Measurements from ENCODE around the gene CTDSP2.
"Not testable (repeated sequence)": the region's sequence is repeated elsewhere in the genome, so short reads cannot be mapped to it uniquely, and the experiment has no call there.

Gene CTDSP2

DNA sequence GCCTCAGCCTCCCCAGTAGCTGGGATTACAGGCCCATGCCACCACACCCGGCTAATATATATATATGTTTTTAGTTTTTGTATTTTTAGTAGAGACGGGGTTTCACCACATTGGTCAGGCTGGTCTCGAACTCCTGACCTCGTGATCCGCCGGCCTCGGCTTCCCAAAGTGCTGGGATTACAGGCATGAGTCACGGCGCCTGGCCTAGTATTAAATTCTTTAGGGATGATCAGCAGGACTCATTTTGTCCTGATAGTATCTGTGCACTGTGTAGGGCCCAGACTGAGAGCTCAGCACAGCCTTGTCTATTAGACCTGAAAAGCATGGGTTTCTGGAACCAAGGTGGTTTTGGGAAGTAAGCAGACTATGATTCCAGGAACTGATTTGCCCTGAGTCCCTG is 34.5 kb upstream of the CTDSP2 start:
- not testable (repeated sequence) for DNase-seq

DNA sequence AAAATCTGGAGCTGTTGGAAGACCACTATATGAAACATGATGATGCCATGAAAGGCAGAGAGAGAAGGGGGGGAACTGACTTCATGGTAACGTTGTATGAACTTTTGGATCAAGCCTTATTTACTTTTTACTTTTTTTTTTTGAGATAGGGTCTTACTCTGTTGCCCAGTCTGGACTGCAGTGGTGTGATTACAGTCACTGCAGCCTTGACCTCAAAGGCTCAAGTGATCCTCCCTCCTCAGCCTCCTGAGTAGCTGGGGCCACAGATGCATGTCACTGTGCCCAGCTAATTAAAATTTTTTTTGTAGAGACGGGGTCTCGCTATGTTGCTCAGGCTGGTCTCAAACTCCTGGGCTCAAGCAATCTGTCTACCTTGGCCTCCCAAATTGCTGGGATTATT is 31.3 kb upstream of the CTDSP2 start:
- DNase-seq, result no peak

DNA sequence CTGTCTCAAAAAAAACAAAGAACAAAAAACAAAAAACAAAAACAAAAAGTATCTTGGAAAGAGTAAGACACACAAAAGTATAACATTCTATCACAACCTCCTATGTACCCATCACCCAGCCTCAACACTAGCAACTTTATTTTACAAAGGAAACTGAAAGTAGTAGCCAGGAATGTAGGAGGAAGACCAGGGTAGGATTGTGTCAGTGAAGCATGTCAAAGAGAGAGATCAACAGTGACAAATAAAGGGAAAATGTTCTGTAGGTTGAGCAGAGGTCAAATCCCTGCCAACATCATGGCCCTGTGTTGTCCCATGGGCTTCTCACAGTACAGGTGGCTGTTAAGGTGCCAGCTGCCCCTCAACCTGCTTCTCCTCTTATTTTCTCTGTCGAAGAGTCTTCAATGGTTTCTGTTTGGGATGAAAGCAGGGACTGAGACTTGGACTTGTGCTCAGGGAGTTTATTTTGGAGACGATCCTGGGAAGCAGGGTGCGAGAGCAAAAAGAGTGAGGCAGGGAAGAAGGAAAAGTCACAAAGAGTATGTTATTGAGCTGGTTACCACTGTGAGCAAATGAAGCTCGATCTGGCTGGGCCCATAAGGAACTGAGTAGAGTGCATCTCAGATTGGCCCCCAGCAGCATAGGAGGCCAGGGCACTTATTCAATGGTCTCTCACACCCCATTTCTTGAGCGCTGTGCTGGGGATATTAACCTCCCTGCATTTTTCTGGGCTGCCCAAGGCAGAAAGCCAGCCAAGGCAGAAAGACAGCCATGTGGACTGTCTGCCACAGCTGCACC is 29.4 kb upstream of the CTDSP2 start:
- DNase-seq, result no peak

DNA sequence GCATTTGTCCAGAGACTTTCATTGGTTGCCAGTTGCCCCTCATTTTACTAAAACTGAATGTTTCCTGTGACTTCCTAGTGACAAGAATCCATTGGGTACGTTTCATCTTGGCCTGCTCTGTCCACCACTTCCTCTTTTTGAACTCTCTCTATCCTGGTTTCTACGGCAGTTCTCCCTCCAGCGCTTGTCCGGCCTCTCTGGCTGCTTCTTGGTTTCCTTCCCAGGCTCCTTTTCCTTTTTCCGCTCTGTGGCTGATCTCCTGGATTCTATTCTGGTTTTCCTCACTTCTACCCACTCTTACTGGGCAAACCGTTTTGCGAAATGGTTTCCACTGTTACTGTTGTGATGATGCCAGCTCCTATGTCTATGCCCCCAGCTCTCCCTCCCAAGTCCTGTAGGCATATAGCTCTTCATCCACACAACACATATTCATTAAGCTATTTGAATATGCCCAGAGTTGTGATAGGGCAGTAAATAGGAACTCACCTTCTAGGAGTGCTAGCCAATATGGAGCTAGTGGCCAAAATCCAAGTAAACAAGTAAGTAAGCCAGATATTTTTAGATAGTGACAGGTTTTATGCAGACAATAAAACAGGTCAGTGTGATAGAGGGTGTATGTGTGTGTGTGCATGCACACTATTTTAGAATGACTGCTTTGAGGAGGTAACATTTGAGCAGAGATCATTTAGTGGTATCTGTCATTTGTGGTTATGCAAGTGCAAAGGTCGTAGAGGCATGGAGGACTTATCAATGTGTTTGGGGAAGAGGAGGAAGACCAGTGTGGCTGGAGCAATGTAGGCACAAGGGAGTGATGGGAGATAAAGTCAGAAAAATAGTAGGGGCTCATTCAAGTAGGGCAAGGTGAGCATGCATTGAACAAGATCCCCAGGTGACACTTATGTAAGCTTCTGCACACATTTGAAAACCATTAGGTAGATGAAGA is 27.9 kb upstream of the CTDSP2 start:
- DNase-seq, result no peak

DNA sequence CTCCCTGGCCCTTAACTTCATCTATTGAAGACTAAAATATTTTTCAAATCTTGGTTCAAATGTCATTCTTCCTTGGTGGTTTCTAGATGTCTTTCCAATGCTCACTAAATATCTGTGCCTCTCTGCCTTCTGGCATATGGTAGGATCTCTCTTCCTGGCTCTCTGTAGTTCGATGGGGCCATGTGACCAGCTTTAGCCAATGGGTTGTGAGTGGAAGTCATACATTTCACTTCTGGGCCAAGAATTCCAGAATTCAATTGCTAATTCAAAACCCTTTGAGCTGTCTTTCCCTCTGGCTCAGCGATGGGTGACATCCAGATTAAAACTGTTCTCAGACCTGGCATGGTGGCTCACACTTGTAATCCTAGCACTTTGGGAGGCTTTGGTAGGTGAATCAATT is 25.8 kb upstream of the CTDSP2 start:
- no peak for DNase-seq

DNA sequence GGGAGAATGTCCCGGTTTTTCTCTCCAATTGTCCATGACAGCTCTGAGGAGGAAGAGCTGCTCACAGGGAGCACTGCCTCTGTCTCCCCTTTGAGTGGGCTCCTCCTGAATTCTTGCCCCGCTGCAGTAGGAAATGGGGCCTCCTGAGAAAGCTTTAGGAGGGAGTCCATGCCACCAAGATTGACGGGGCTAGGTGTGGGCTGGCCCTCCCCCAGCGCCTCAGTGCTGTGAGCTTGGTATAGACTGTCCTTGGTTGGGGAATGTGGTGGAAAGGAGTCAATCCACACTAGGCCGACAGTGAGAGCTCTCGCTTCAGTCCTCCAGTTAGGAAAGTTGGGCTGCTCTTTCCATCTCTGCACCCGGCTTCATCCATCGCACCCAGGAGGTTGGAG is 23.4 kb upstream of the CTDSP2 start:
- no peak for DNase-seq

DNA sequence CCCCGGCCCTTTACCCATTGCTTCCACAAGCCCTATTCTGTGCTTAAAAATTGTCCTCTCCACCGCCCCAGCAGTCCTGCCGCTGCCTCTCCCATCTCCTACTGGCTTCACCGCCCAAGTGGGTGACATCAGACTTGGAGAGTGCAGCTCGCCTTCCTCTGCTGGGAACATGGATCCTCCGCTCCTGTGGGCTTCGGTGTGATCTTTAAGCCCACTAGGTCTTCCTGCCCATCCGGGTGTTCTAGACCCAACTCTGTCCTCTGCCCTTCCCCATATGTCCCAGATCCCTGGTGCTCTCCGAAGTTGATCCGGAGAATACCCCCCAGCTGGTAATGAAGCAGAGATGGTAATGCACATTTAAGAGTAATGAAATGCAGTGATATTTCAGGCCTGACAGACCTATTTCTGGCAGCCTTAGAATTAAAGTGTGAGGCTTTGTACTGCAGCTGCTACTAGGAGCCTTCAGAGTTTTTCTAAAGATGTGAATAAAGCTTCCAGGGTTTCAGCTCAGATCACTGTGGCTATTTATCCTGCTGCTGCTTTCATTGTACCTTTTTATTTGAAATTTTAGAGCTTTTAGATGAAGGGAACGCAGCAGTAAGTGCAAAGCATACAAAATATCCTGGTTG is 22.9 kb upstream of the CTDSP2 start:
- no peak for DNase-seq

DNA sequence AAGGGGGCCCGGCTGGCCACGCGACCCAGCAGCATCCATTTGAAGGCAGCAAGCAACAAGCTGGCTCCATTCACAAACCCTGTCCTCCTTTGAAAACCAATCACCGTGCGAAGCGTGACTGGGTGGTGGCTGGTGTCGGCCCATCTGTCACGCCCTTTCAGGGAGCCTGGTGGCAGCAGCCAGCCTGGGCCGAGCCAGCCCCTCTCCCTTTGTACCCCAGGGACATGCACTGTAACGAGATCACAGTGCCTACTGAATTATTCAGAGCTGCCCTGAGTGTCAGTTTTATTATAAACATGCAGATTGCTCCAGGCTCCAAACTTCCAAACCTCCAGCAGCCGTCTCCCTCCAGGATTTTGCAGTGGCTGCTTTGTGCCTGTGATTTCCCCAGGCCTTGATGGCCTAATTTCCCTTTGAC is 22.3 kb upstream of the CTDSP2 start:
- DNase-seq, result no peak

DNA sequence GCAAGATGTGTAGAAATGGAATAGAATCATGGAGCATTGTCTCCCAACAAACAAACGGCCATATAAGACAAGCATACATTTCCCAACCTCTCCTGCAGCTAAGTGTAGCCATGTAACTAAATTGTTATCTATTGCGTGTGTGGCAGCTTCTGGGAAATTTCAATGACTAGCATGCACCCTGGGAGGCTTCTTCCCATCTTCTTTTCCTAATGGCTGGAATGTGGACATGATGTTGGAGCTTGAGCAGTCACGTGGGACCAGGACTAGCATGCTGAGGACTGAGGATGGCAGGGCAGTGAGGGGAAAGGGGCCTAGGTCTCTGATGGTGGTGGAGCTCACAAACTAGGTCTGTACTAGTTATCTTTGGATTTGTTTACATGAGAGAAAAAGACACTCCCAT is 21.7 kb upstream of the CTDSP2 start:
- no peak for DNase-seq

DNA sequence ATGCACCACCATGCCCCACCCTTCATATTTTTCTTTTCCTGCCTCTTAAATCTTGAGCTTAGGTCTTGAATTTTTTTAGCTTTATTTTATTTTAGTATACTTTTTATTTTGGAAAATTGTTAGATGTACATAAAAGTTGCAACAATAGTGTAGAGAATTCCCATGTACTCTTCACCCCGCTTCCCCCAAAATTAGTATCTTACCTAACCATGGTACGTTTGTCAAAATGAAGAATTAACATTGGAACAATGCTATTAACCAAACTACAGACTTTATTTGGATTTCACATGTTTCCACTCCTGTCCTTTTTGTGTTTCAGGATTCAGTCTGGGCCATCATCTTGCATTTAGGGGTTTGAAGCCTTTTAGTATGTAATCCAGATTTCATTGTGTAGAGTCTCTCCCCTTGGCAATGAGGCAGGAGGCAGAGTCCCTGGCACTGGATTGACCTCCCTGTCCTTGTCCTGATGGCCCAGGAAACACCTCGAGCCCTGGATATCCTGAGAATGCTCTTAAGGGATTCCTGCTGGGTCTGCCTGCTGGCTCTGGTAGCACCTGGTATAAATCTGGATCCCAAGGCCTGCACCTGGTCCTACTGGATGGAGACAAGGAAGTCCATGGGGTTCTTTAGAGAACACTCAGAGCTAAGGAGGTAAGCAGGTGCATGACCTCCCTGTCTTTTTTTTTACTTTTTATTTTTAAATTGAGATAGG is 19.9 kb upstream of the CTDSP2 start:
- no peak for DNase-seq

DNA sequence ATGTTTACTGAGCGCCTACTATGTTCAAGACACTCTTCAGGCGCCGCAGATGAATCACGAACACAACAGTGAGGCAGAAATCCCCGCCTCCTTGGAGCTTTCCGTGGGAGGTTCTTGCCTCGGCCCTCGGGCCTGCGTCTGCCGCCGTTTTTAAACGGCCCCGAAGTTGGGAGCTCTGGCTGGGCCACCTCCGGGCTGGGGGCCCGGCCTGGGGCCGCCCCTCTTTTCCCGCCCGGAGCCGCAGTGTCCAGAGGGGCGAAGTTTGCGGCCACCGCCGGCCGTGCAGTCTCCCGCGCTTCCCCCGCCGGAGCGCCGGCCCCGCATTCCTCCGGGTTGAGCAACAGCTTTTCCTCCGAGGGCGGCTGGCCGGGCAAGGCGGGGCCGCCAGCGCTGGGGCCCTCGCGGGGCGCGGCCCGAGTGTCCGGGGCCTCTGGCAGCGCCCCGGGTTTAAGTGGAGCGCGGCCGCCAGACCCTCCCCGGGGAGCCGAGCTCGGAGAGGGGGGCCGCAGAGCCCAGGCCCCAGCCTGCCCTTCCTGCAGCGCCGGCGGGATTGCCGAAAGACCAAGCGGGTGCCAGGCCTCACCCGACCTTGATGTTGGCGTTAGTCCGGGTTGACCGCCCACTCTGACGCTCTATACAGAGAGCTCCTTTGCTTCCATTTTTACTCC is 18.7 kb upstream of the CTDSP2 start:
- DNase-seq, result peak; percentile 60

DNA sequence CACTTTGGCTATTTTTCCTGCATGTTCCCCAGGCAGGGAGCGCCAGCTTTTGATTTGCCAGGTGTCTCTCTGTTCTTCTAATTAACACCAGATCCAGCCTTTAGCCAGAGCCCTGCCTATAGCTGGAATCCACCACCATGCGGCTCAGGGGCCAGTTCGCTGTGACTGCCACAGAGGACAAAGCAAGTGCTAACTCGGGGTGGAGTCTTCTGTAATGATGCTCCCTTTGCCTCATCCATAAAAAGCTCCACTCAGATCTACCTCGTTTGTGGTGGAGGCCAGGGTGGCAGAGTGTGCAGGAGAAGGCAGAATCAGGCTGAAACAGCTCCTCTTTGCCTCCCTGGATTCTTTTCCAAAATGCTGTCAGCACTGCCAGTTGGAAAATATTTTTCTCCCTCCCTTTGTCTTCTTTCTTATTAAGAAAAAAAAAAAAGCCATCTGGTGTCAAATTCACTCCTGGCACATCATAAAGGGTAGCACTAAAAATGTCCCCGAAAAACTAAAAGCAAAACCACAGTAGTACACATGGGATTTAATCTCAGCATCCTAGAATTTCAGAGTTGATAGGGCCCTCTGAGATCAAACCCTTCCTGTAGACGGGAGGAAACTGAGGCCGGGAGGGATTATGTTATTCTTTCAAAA is 18.0 kb upstream of the CTDSP2 start:
- DNase-seq, result no peak

DNA sequence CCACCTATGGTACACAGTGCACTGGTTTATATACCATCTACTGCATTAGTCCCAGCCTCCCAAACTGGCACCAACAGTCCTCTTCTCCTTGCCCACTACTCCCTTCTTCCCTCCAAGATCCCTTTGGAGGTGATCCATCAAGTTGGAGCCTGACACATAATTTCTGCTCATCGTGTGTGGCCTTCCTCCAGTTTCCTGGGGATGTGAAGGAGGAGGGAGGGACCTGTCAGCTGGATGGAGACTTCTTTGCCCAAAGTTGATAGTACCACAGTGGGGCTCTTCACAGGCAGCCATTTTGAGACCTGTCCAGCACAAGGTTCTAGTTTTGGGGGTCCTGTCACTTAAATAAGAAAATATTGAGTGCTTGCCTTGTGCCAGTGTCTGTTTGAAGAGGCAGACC is 17.1 kb upstream of the CTDSP2 start:
- DNase-seq, result no peak

DNA sequence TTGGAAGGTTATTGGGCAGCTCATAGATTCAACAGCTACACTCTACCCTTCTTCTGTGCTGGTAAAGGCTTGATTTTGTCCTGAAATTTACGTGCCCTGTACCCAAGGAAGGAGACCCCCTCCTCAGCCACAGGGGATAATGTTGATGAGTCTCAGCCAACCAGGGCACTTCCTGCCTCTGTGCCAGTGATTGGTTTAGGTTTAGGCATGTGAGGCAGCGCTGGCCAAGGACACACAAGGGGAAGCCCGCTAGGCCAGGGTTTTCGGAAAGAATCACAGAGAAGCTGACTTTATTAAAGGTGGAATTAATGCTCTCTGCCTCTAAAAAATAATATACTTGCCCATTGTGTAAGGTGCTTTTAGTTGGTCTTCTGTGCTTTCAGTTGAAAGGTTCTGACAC is 15.4 kb upstream of the CTDSP2 start:
- DNase-seq, result no peak

DNA sequence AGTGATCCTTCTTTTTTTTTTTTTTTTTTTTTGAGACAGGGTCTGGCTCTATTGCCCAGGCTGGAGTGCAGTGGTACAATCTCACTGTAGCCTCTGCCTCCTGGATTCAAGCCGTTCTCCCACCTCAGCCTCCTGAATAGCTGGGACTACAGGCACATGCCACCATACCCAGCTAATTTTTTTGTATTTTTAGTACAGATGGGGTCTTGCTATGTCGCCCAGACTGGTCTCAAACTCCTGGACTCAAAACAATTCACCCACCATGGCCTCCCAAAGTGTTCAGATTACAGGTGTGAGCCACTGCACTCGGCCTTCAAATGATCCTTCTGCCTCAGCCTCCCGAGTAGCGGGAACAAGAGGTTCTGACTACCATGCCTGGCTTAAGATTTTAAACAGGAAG is 14.4 kb upstream of the CTDSP2 start:
- not testable (repeated sequence) for DNase-seq

DNA sequence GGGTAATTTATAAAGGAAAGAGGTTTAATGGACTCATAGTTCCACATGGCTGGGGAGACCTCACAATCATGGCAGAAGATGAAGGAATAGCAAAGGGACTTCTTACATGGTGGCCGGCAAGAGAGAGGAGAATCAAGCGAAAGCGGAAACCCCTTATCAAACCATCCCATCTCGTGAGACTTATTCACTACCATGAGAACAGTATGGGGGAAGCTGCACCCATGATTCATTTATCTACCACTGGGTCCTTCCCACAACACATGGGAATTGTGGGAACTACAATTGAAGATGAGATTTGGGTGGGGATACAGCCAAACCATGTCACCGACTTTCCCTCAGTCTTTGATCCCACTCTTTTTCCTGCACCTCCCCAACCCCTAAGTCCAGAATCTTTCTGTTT is 12.6 kb upstream of the CTDSP2 start:
- DNase-seq, result no peak

DNA sequence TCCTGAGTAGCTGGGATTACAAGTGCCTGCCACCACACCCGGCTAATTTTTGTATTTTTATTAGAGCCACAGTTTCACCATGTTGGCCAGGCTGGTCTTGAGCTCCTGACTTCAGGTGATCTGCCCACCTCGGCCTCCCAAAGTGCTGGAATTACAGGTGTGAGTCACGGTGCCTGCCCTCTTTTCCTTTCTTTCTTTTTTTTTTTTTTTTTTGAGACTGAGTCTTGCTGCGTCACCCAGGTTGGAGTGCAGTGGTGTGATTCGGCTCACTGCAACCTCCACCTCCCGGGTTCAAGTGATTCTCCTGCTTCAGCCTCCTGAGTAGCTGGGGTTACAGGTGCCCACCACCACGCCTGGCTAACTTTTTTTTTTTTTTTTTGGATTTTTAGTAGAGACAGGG is 11.6 kb upstream of the CTDSP2 start:
- DNase-seq, result not testable (repeated sequence)

DNA sequence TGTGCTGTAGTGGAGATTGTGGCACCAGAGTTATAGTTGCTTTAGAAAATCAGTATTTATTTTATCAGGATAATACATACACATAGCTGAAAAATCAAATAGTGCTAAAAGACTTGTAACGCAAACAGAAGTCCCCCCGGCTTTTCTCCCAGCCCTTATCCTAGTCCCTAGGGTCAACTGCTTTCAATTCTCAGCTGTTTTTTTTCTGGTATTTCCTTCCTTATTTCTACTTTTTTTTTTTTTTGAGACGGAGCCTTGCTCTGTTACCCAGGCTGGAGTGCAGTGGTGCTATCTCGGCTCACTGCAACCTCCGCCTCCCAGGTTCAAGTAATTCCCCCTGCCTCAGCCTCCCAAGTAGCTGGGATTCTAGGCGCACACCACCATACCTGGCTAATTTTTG is 8.4 kb upstream of the CTDSP2 start:
- no peak for DNase-seq

DNA sequence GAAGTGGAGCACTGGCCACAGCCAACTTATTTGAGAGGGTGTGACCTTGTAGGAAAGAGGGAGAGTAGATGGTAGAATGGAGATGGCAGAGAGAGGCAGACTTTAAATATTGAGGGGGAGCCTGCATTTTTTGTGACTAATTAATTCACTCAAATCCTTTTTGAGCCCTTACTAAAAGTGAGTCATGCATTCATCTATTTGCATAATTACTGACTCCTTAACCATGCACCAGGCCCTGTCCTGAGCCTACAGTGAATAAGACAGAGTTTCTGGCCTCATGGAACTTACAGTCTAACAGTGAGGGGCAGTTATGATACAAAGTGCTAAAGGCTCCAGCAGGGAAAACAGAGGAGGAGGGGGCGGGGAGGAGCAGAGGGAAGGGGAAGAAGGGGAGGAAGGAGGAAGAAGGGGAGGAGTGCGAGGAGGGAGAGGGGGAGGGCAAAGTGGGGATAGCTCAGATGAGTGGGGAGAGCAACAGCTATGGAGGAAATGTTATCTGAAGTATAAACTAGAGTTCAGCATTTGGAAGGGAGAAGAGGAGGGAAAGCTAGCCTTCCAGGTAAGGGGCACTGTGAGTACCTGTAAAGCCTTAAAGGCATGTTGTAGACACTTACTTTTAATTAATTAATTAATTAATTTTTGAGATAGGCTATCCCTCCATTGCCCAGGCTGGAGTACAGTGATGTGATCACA is 7.5 kb upstream of the CTDSP2 start:
- no peak for DNase-seq

DNA sequence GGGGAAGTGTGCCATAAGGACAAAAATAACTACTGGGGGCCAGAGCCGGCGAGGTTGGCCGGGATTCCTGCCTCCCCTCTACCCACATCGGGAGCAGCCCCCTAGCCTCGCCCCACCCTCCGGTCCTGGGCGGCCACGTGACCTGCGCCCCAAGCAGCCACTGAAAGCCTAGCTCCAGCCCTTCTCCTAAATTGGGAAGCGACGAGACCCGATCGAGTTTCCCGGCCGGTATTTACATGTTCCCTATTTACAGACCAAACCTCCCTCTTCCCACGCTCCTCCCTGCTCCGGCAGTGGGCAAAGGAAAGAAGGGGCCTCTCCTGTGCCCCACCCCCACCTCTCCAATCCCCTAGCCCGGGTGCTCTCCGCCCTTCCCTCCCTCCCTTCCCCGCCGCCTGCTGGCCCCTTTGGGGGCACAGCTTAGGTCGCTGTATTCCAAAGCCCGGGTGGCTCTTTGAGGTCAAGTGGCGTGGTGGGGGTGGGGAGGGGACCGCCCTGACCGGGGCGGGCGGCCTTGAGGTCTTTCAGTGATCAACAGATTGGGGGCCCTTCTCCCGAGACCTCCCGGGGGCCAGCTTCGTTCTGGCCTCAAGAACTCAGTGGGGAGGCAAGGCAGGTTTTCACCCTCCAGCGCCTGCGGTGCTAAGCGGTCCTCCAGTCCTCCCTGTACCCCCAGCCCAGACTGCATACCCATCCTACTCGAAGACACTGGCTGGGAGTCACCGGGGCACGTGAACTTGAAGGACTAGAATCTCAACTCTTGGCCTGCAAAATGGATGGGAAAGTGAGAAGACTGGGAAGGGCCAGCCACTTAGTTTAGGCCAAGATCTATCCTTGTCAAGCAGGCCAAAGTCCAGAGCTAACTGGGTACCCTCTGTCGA is 6.3 kb upstream of the CTDSP2 start:
- DNase-seq, result no peak
